HCT116 (cell line): Measurements from ENCODE around the gene MFSD6L. TPM values are rescaled to one million over a fixed set of nuclear protein-coding genes. Genes with fewer than 3 reads are reported as not detected.

ENCODE experiments used
- ATAC-seq: fragments of 200-7000 bp; cut with Tn5 transposase; 2 replicates; pipeline ENCODE4 v1.9.1; 2020; ENCODE audit warnings: mild to moderate bottlenecking, moderate library complexity
- BruUV-seq: library from RNA; stranded (reverse); fragments of 400-500 nt; replicated peaks from 2 replicates; lab custom pipeline; 2021; lab: Mats Ljungman, UMichigan
- CTCF ChIA-PET: fragments of 300-600 bp; sonication (Branson Sonifier 250); formaldehyde crosslinking; loops from one replicate; lab custom pipeline; 2021; ENCODE audit warnings: antibody characterized with exemption; lab: Charles Lee
- POLR2A ChIA-PET: fragments of 300-600, 350-600 bp; sonication (Branson Sonifier 250); formaldehyde crosslinking; loops from one replicate; lab custom pipeline; 2021; ENCODE audit warnings: antibody characterized with exemption; lab: Charles Lee
- RAD21 ChIA-PET, 2 experiments: fragments of 300-600 bp; sonication (Branson Sonifier 250); formaldehyde crosslinking; loops; one replicate each; lab custom pipeline; 2023; ENCODE audit warnings: low total read pairs in 2 of 2; ENCODE audit not compliant: uncharacterized antibody in 2 of 2, unreplicated experiment in 2 of 2, low non-redundant PET in 1 of 2; lab: Charles Lee
- DNase-seq: peaks from one replicate; pipeline ENCODE4 v3.0.0-alpha.2; 2010; ENCODE audit warnings: low read depth, low spot score
- H2AFZ ChIP-seq: fragments of 200-600 bp; shearing (Covaris generic), sonication (generic); 2 replicates; pipeline ENCODE4 v1.6.1; 2017; ENCODE audit warnings: low read depth, mixed run types, mixed read lengths, antibody characterized with exemption, low read length; ENCODE audit not compliant: poor library complexity, severe bottlenecking
- H3K27ac ChIP-seq: 2 replicates; pipeline ENCODE4 v1.5.1; 2012; ENCODE audit warnings: low read depth, low read length
- H3K27me3 ChIP-seq: fragments of 200-600 bp; sonication (generic); 2 replicates; pipeline ENCODE4 v1.6.1; 2016; ENCODE audit warnings: mixed run types, low read length, mixed read lengths; ENCODE audit not compliant: insufficient read depth
- H3K36me3 ChIP-seq, 2 experiments: fragments of 200-500 bp in 1 of 2; fragments of 200-600 bp in 1 of 2; sonication (Bioruptor generic) in 1 of 2; sonication (generic) in 1 of 2; 2 replicates each; pipeline versions ENCODE4 v1.5.1 to v1.6.1; 2014 to 2016; ENCODE audit warnings: low read length in 2 of 2, inconsistent platforms in 1 of 2, mixed read lengths in 1 of 2, mixed run types in 1 of 2; ENCODE audit not compliant: insufficient read depth in 2 of 2, control insufficient read depth in 1 of 2
- H3K4me1 ChIP-seq, 2 experiments: fragments of 200-600 bp in 1 of 2; sonication (generic) in 1 of 2; 2 replicates each; pipeline versions ENCODE4 v1.5.1 to v1.6.1; 2012 to 2017; ENCODE audit warnings: low read length in 2 of 2, inconsistent platforms in 1 of 2, mild to moderate bottlenecking in 1 of 2, mixed read lengths in 1 of 2, mixed run types in 1 of 2, moderate library complexity in 1 of 2; ENCODE audit not compliant: insufficient read depth in 2 of 2, control insufficient read depth in 1 of 2
- H3K4me2 ChIP-seq: fragments of 200-600 bp; sonication (generic); 2 replicates; pipeline ENCODE4 v1.6.1; 2017; ENCODE audit warnings: mixed run types, low read length, mixed read lengths
- H3K4me3 ChIP-seq, 2 experiments: fragments of 200-600 bp in 1 of 2; sonication (generic) in 1 of 2; replicated peaks in 1 of 2; 2 replicates each; pipeline ENCODE4 v1.5.1; 2011 to 2016; ENCODE audit warnings: low read length in 2 of 2, control low read depth in 1 of 2, low read depth in 1 of 2, mild to moderate bottlenecking in 1 of 2, mixed read lengths in 1 of 2, mixed run types in 1 of 2
- H3K79me2 ChIP-seq: fragments of 200-600 bp; sonication (generic); 2 replicates; pipeline ENCODE4 v1.6.1; 2017; ENCODE audit warnings: mild to moderate bottlenecking, mixed run types, low read length, moderate library complexity, mixed read lengths; ENCODE audit not compliant: insufficient read depth
- H3K9ac ChIP-seq: fragments of 200-600 bp; sonication (generic); 2 replicates; pipeline ENCODE4 v1.6.1; 2016; ENCODE audit warnings: low read length, mixed read lengths
- H3K9me2 ChIP-seq: fragments of 200-600 bp; sonication (generic), shearing (Covaris generic); 2 replicates; pipeline ENCODE4 v1.6.1; 2017; ENCODE audit warnings: mixed run types, mild to moderate bottlenecking, moderate library complexity; ENCODE audit not compliant: insufficient read depth
- H3K9me3 ChIP-seq, 2 experiments: fragments of 200-500 bp in 1 of 2; fragments of 200-600 bp in 1 of 2; sonication (Bioruptor generic) in 1 of 2; sonication (generic) in 1 of 2; 2 replicates each; pipeline ENCODE4 v1.6.1; 2014 to 2017; ENCODE audit warnings: low read length in 2 of 2, mixed read lengths in 2 of 2, inconsistent platforms in 1 of 2, low read depth in 1 of 2, mild to moderate bottlenecking in 1 of 2, mixed run types in 1 of 2, moderate library complexity in 1 of 2; ENCODE audit not compliant: control insufficient read depth in 1 of 2, insufficient read depth in 1 of 2
- H4K20me1 ChIP-seq: fragments of 200-600 bp; sonication (generic), shearing (Covaris generic); 2 replicates; pipeline ENCODE4 v1.6.1; 2017; ENCODE audit warnings: mixed run types, mild to moderate bottlenecking, moderate library complexity; ENCODE audit not compliant: insufficient read depth
- ATF3 ChIP-seq: IDR thresholded peaks from 2 replicates; pipeline ENCODE4 v1.6.1; 2012
- CEBPB ChIP-seq: IDR thresholded peaks from 2 replicates; pipeline ENCODE4 v1.6.1; 2012; ENCODE audit warnings: low read depth
- CTCF ChIP-seq, 3 experiments: fragments of 200-600 bp in 1 of 3; sonication (generic) in 1 of 3; IDR thresholded peaks in 2 of 3; conservative IDR thresholded peaks in 1 of 3; 2 replicates each; pipeline ENCODE4 v1.5.1; 2012 to 2017; ENCODE audit warnings: low read depth in 2 of 3, low read length in 2 of 3, antibody characterized with exemption in 1 of 3, borderline replicate concordance in 1 of 3, control low read depth in 1 of 3, mild to moderate bottlenecking in 1 of 3, mixed read lengths in 1 of 3, mixed run types in 1 of 3, moderate library complexity in 1 of 3; ENCODE audit not compliant: insufficient read depth in 1 of 3
- EGR1 ChIP-seq: IDR thresholded peaks from 2 replicates; pipeline ENCODE4 v1.6.1; 2012; ENCODE audit warnings: low read depth
- ELF1 ChIP-seq: IDR thresholded peaks from 2 replicates; pipeline ENCODE4 v1.6.1; 2012; ENCODE audit warnings: low read depth, borderline replicate concordance
- EZH2 ChIP-seq: fragments of 200-600 bp; sonication (generic); IDR thresholded peaks from 2 replicates; pipeline ENCODE4 v1.6.1; 2017; ENCODE audit warnings: antibody characterized with exemption, mixed run types
- EZH2phosphoT487 ChIP-seq: fragments of 200-600 bp; IDR thresholded peaks from 2 replicates; pipeline ENCODE4 v1.6.1; 2018; ENCODE audit warnings: antibody characterized with exemption, borderline replicate concordance
- JUND ChIP-seq: IDR thresholded peaks from 2 replicates; pipeline ENCODE4 v1.6.1; 2012
- MAX ChIP-seq: IDR thresholded peaks from 2 replicates; pipeline ENCODE4 v1.6.1; 2012
- POLR2A ChIP-seq: IDR thresholded peaks from 2 replicates; pipeline ENCODE4 v1.7.0; 2011; ENCODE audit warnings: borderline replicate concordance; ENCODE audit not compliant: insufficient read depth, insufficient read length; ENCODE audit errors: extremely low read depth
- RAD21 ChIP-seq: IDR thresholded peaks from 2 replicates; pipeline ENCODE4 v1.6.1; 2012; ENCODE audit warnings: low read depth, mild to moderate bottlenecking
- REST ChIP-seq: IDR thresholded peaks from 2 replicates; pipeline ENCODE4 v1.6.1; 2012; ENCODE audit warnings: low read depth
- SIN3A ChIP-seq: IDR thresholded peaks from 2 replicates; pipeline ENCODE4 v1.6.1; 2012; ENCODE audit warnings: low read depth
- SP1 ChIP-seq: IDR thresholded peaks from 2 replicates; pipeline ENCODE4 v1.6.1; 2012; ENCODE audit warnings: low read depth
- SRF ChIP-seq: IDR thresholded peaks from 2 replicates; pipeline ENCODE4 v1.6.1; 2012; ENCODE audit warnings: low read depth
- TCF7L2 ChIP-seq: IDR thresholded peaks from 2 replicates; pipeline ENCODE4 v1.7.0; 2011; ENCODE audit warnings: borderline replicate concordance, inconsistent platforms; ENCODE audit not compliant: insufficient read depth, insufficient read length; ENCODE audit errors: extremely low read depth
- ZBTB33 ChIP-seq: IDR thresholded peaks from 2 replicates; pipeline ENCODE4 v1.6.1; 2011; ENCODE audit warnings: mild to moderate bottlenecking, low read length, moderate library complexity; ENCODE audit not compliant: insufficient replicate concordance; ENCODE audit errors: extremely low read depth
- ZFX ChIP-seq: fragments of 450-650 bp; IDR thresholded peaks from 2 replicates; pipeline ENCODE4 v1.6.1; 2017
- intact Hi-C: fragments of 100-400 bp; cut with micrococcal nuclease; formaldehyde crosslinking; loops from 2 replicates; pipeline ENCODE4 v1.10.0; 2022
- total RNA-seq: library from RNA; stranded (reverse); gene quantifications from one replicate; pipeline ENCODE4 v1.2.1, GENCODE V29; 2021; ENCODE audit not compliant: unreplicated experiment

Gene MFSD6L
- total RNA-seq, 1 experiment from 2014 or later: not detected

GRCh38 chr17:8793649-8794048, 5.5 kb downstream of the MFSD6L start:
- no peak for TF ChIP-seq SRF
- no peak for TF ChIP-seq RAD21
- TF ChIP-seq ZBTB33: no peak
- no peak for TF ChIP-seq MAX
- no peak for TF ChIP-seq EGR1
- TF ChIP-seq SP1: no peak
- TF ChIP-seq TCF7L2: no peak
- TF ChIP-seq EZH2: no peak
- no peak for TF ChIP-seq EZH2phosphoT487
- TF ChIP-seq CEBPB: no peak
- TF ChIP-seq SIN3A: no peak
- no peak for TF ChIP-seq ATF3
- no peak for TF ChIP-seq JUND
- TF ChIP-seq ELF1: no peak
- no peak for TF ChIP-seq ZFX
- no peak for TF ChIP-seq CTCF (IDR thresholded peaks at IDR 0.05 in 2 of 3, conservative IDR thresholded peaks at IDR 0.05 in 1 of 3; ENCODE audit: borderline replicate concordance in 1 of 3, insufficient read depth in 1 of 3, low read depth in 2 of 3, low read length in 2 of 3)
- no peak for TF ChIP-seq REST
- TF ChIP-seq POLR2A: no peak
- peaks cover 6 to 9% of the 10 kb centered on the region in 2 experiments; a peak in 3 of 4 replicates for H3K9me3 ChIP-seq
- H4K20me1 ChIP-seq: no peaks in the 10 kb centered on the region
- no peaks in the 10 kb centered on the region for H3K9me2 ChIP-seq
- no TSS peak for BruUV-seq
- intact Hi-C loops: loop anchor here (2.0 kb wide), 1 partner anchor 23 kb away; no protein-coding TSS in a partner anchor
- no peaks in the 10 kb centered on the region for H3K4me1 ChIP-seq
- ATAC-seq (no peak), DNase-seq (no peak)
- no peaks in the 10 kb centered on the region for H3K27me3 ChIP-seq
- no peak overlapping the region for H3K9ac ChIP-seq
- no peak overlapping the region for H3K4me2 ChIP-seq
- RAD21 ChIA-PET: no interaction called here
- H3K79me2 ChIP-seq: no peaks in the 10 kb centered on the region
- CTCF ChIA-PET: no interaction called here
- H3K27ac ChIP-seq: no peak overlapping the region
- H3K4me3 ChIP-seq: no peak overlapping the region
- no peaks in the 10 kb centered on the region for H3K36me3 ChIP-seq
- H2AFZ ChIP-seq: no peak overlapping the region
- POLR2A ChIA-PET: interaction anchor here (1.4 kb wide), 1 partner anchor 410 kb away, joined by 3 read pairs; no protein-coding TSS in a partner anchor
